ENCODE results near the gene SKAP1.

GRCh38 chr17:48328457-48328856, 101.6 kb downstream of the SKAP1 start:
- TF ChIP-seq CTCF (conservative IDR thresholded peaks at IDR 0.05; ENCODE audit: low read depth in 2 of 2) (no peak), POLR2AphosphoS5 (IDR thresholded peaks at IDR 0.05; ENCODE audit: low read depth) (no peak), JUNB (IDR thresholded peaks at IDR 0.05; ENCODE audit: unreplicated experiment) (no peak)

Data from GM23338 (cell line).